A549 (cell line): ENCODE measurements around the gene UFC1. TPM values are rescaled to one million over a fixed set of nuclear protein-coding genes. Genes with fewer than 3 reads are reported as not detected.

Source experiments
- ATAC-seq, 2 experiments: fragments of 200-7000 bp in 1 of 2; fragments of >200 bp in 1 of 2; cut with Nextera tagmentation in 1 of 2; cut with Tn5 transposase in 1 of 2; 3 replicates each; pipeline versions ENCODE4 v1.8.0 to v1.9.1; 2018 to 2020; ENCODE audit warnings: mild to moderate bottlenecking in 1 of 2, moderate library complexity in 1 of 2
- CTCF ChIA-PET: fragments of 300-600 bp; sonication (Branson Sonifier 250); formaldehyde crosslinking; extraction: SDS; loops from one replicate; lab custom pipeline; 2021; ENCODE audit warnings: antibody characterized with exemption, inconsistent platforms; lab: Yijun Ruan, JAX
- POLR2A ChIA-PET: fragments of 350-600 bp; formaldehyde crosslinking; extraction: SDS; loops from one replicate; lab custom pipeline; 2021; ENCODE audit warnings: antibody characterized with exemption, inconsistent platforms; lab: Yijun Ruan, JAX
- DNase-seq, 2 experiments: peaks; one replicate each; pipeline versions ENCODE4 v3.0.0 to v3.0.0-alpha.2; 2011 to 2016; ENCODE audit warnings: low read depth in 1 of 2, low spot score in 1 of 2
- FAIRE-seq: peaks from 2 replicates; lab custom pipeline; 2011; peaks lifted over from hg19 to GRCh38; lab: Jason Lieb, UNC
- H3K27ac ChIP-seq, 2 experiments: fragments of >200 bp; sonication (Bioruptor Twin); formaldehyde crosslinking; 3 replicates each; pipeline ENCODE4 v1.5.1; 2016 to 2017
- H3K4me1 ChIP-seq: fragments of >200 bp; sonication (Bioruptor Twin); formaldehyde crosslinking; 3 replicates; pipeline ENCODE4 v1.6.1; 2016
- H3K4me2 ChIP-seq: fragments of >200 bp; sonication (Bioruptor Twin); formaldehyde crosslinking; 3 replicates; pipeline ENCODE4 v1.6.1; 2016
- H3K4me3 ChIP-seq: fragments of >200 bp; sonication (Bioruptor Twin); formaldehyde crosslinking; 3 replicates; pipeline ENCODE4 v1.5.1; 2016
- H3K9me3 ChIP-seq: fragments of >200 bp; sonication (Bioruptor Twin); formaldehyde crosslinking; 3 replicates; pipeline ENCODE4 v1.6.1; 2016
- CBX8 ChIP-seq: fragments of 200-600 bp; sonication (generic); IDR thresholded peaks from 2 replicates; pipeline ENCODE4 v1.6.1; 2016
- CEBPB ChIP-seq, 2 experiments: fragments of >200 bp in 1 of 2; sonication (Bioruptor Twin) in 1 of 2; formaldehyde crosslinking in 1 of 2; IDR thresholded peaks; 2 replicates each; pipeline ENCODE4 v1.6.1; 2012 to 2016
- CHD2 ChIP-seq: fragments of 150-350 bp; IDR thresholded peaks from 2 replicates; pipeline ENCODE4 v1.6.1; 2014; ENCODE audit warnings: low read length; ENCODE audit not compliant: partially characterized antibody
- FOXS1 ChIP-seq: fragments of 250-450 bp; sonication (Bioruptor Pico); IDR thresholded peaks from 2 replicates; pipeline ENCODE4 v1.5.0; 2020; ENCODE audit warnings: mild to moderate bottlenecking, moderate library complexity
- GATA3 ChIP-seq: IDR thresholded peaks from 2 replicates; pipeline ENCODE4 v1.6.1; 2012; ENCODE audit warnings: borderline replicate concordance
- HES2 ChIP-seq: fragments of >200 bp; sonication (Bioruptor Twin); formaldehyde crosslinking; IDR thresholded peaks from 2 replicates; pipeline ENCODE4 v1.6.1; 2016
- HOXB5 ChIP-seq: fragments of 250-450 bp; sonication (Bioruptor Pico); IDR thresholded peaks from 2 replicates; pipeline ENCODE4 v1.5.0; 2020; ENCODE audit warnings: mild to moderate bottlenecking, moderate library complexity
- KDM1A ChIP-seq: fragments of 200-600 bp; sonication (generic); IDR thresholded peaks from 2 replicates; pipeline ENCODE4 v1.6.1; 2016; ENCODE audit warnings: low read depth, mild to moderate bottlenecking
- MYC ChIP-seq: IDR thresholded peaks from 2 replicates; pipeline ENCODE4 v1.6.1; 2012; ENCODE audit warnings: mild to moderate bottlenecking, inconsistent platforms, low read length, improper control_type of control experiment, borderline replicate concordance
- PBX3 ChIP-seq: IDR thresholded peaks from 2 replicates; pipeline ENCODE4 v1.6.1; 2012
- POLR2AphosphoS2 ChIP-seq: conservative IDR thresholded peaks from 2 replicates; pipeline ENCODE4 v1.6.1; 2012; ENCODE audit warnings: low read length, improper control_type of control experiment, inconsistent platforms
- RAD21 ChIP-seq, 2 experiments: fragments of >200 bp in 1 of 2; sonication (Bioruptor Twin) in 1 of 2; formaldehyde crosslinking in 1 of 2; IDR thresholded peaks in 1 of 2; conservative IDR thresholded peaks in 1 of 2; 2 replicates in 1 of 2; 3 replicates in 1 of 2; pipeline ENCODE4 v1.6.1; 2012 to 2018; ENCODE audit warnings: inconsistent platforms in 1 of 2
- REST ChIP-seq: fragments of 200-600 bp; sonication (generic); IDR thresholded peaks from 2 replicates; pipeline ENCODE4 v1.6.1; 2016; ENCODE audit warnings: antibody characterized with exemption, mild to moderate bottlenecking, moderate library complexity
- RNF2 ChIP-seq: fragments of 200-600 bp; sonication (generic); IDR thresholded peaks from 2 replicates; pipeline ENCODE4 v1.6.1; 2016; ENCODE audit warnings: low read depth, mild to moderate bottlenecking, antibody characterized with exemption, moderate library complexity, borderline replicate concordance
- SMC3 ChIP-seq: fragments of >200 bp; sonication (Bioruptor Twin); formaldehyde crosslinking; IDR thresholded peaks from 3 replicates; pipeline ENCODE4 v1.6.1; 2018; ENCODE audit warnings: inconsistent platforms
- TFCP2L1 ChIP-seq: fragments of 250-450 bp; sonication (Bioruptor Pico); IDR thresholded peaks from 2 replicates; pipeline ENCODE4 v1.5.0; 2021; ENCODE audit warnings: mild to moderate bottlenecking
- WGBS: methylation state at CpG from one replicate; pipeline ENCODE4 v1.1.6; 2017; ENCODE audit errors: missing lambda C conversion rate; 5-methylcytosine and 5-hydroxymethylcytosine counted together
- polyA plus RNA-seq, 4 experiments: library from polyadenylated mRNA; depleted of rRNA in 3 of 4; stranded (reverse); fragments of >200 nt; fragmentation: RNase III in 1 of 4; extraction: RNeasy Plus Mini Kit Qiagen cat#74134 plus additional on column Dnase treatment in 1 of 4; gene quantifications; 2 replicates in 3 of 4; 3 replicates in 1 of 4; pipeline ENCODE4 v1.2.3, GENCODE V29; 2011 to 2017

Gene UFC1
- polyA plus RNA-seq, 2 of the 4 experiments (the other 2 are of a cell fraction): 115 to 153 TPM

- TF ChIP-seq REST: no peak
- no peak for TF ChIP-seq CEBPB (IDR thresholded peaks at IDR 0.05)
- TF ChIP-seq KDM1A: no peak
- 0 out of 2 replicates have a peak, but pooled peaks have one; percentile 3 for TF ChIP-seq GATA3
- TF ChIP-seq HOXB5 (CRISPR knock-in tag): no peak
- TF ChIP-seq MYC: no peak
- 0 out of 2 replicates have a peak, but pooled peaks have one; percentile 33 for TF ChIP-seq TFCP2L1 (CRISPR knock-in tag)
- TF ChIP-seq CBX8: no peak
- no peak for TF ChIP-seq RAD21 (conservative IDR thresholded peaks at IDR 0.05 in 1 of 2, IDR thresholded peaks at IDR 0.05 in 1 of 2)
- ATAC-seq: peak in 1 of 2 experiments; percentile 7; a peak in 4 of 6 replicates
- no peak for FAIRE-seq
- peaks cover 20% of the 10 kb centered on the region for H3K4me1 ChIP-seq
- DNase-seq: peak in 1 of 2 experiments; percentile 31
- peak overlapping the region; percentile 67 for H3K4me3 ChIP-seq
- H3K9me3 ChIP-seq: no peaks in the 10 kb centered on the region
- peak overlapping the region; percentile 93 to 95 for H3K27ac ChIP-seq
- POLR2A ChIA-PET: interaction anchor here (0.6 to 2.6 kb wide), 14 partner anchors 11 to 136 kb away, joined by 3 to 30 read pairs (median 4); partner anchors contain the start of genes B4GALT3, F11R, KLHDC9 and NIT1
- CTCF ChIA-PET: interaction anchor here (0.6 to 3.6 kb wide), 10 partner anchors 20 to 300 kb away, joined by 3 to 12 read pairs (median 4); partner anchors contain the start of genes KLHDC9 and PPOX
- H3K4me2 ChIP-seq: peak overlapping the region; percentile 88
- WGBS: 2% methylated on average over 11 of the region's 11 CpGs
Observed at GRCh38 chr1:161133220-161133740, 20.5 kb upstream of the UFC1 start.

GRCh38 chr1:161137881-161138280 lies 15.9 kb upstream of the UFC1 start:
- POLR2A ChIA-PET: no interaction called here

More at GRCh38 chr1:161137881-161138280, 15.9 kb upstream of the UFC1 start:
- H3K4me3 ChIP-seq: no peak overlapping the region
- no peak overlapping the region for H3K27ac ChIP-seq
- no peaks in the 10 kb centered on the region for H3K9me3 ChIP-seq
- no peak for FAIRE-seq
- CTCF ChIA-PET: interaction anchor here (0.5 to 3.4 kb wide), 11 partner anchors 9 to 462 kb away, joined by 3 to 16 read pairs (median 5); partner anchors contain the start of gene KLHDC9
- no peak for DNase-seq
- peaks cover 9% of the 10 kb centered on the region for H3K4me1 ChIP-seq
- no peak for TF ChIP-seq PBX3
- no peak for TF ChIP-seq CHD2
- no peak for TF ChIP-seq POLR2AphosphoS2
- TF ChIP-seq HES2: no peak
- TF ChIP-seq GATA3: no peak
- TF ChIP-seq REST: no peak
- TF ChIP-seq FOXS1 (CRISPR knock-in tag): no peak
- no peak for TF ChIP-seq RNF2
- no peak for TF ChIP-seq SMC3
- no peak for ATAC-seq
- WGBS: 98% methylated on average over 3 of the region's 3 CpGs
- no peak overlapping the region for H3K4me2 ChIP-seq
